GM18505 (cell line): ENCODE measurements around the gene CDKL1.

Experiments
- ATAC-seq: cut with Tn5 transposase; IDR thresholded peaks from one replicate; pipeline ENCODE4 v1.9.1; 2021; ENCODE audit not compliant: unreplicated experiment
- POLR2A ChIP-seq: IDR thresholded peaks from 4 replicates; pipeline ENCODE4 v1.6.1; 2011; ENCODE audit warnings: borderline replicate concordance; ENCODE audit not compliant: insufficient read depth, insufficient read length; ENCODE audit errors: extremely low read depth

CDKL1 gene

DNA sequence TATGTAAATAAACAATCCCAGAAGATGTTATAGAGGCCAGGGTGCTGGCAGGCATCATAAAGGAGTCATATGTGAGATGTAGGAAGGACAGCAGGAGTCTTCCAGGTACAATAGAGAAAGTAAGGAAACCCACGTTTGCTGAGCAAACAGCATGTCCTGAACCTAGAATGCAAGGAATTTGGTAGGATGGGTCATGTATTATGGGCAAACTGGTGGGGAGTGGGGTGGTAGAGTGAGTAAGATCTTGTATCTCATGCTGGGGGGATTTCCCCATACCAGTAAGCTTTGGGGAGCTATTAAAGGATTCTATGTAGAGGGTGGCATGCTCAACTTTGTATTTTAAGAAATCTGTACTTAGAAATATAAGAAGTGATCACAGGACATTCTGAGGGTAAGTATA, 41.0 kb downstream of the CDKL1 start:
- TF ChIP-seq POLR2A, result no peak
- ATAC-seq, result no peak

DNA sequence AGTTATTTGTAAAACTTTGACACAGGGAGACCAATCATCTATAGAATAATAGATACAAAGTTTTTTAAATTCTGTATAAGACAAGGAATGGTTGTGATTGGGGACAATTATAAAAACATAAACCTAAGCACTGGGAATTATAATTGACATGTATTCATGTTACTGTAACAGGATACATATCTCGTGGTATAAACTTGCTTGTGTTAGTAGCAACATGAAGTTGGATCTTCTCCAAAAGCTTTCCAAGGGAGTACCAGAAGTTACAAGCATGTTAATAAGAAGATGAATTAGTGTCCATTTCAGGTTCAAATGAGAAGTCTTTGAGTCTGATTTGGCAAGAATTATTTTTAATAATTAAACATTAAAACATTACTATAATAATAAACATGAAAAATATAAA, 42.2 kb downstream of the CDKL1 start:
- TF ChIP-seq POLR2A, result no peak
- ATAC-seq, result no peak

DNA sequence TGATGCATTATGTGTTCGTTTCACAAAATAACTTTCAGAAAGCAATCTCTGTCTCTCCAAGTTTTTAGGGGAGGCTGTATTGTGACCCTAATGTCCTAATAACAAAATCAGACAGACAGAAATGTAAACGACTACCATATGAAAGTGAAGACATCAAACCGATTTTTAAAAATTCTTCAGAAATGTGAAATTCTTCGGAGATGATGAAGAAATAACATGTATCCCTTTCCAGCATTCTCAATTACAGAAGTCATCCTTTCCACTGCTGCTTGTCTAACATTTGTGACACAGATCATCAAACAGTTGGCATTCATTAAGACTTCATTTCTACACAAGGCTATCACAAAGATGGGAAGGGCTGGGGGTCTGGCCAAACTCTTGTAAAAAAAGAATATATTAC, 43.6 kb downstream of the CDKL1 start:
- ATAC-seq, result no peak
- no peak for TF ChIP-seq POLR2A

DNA sequence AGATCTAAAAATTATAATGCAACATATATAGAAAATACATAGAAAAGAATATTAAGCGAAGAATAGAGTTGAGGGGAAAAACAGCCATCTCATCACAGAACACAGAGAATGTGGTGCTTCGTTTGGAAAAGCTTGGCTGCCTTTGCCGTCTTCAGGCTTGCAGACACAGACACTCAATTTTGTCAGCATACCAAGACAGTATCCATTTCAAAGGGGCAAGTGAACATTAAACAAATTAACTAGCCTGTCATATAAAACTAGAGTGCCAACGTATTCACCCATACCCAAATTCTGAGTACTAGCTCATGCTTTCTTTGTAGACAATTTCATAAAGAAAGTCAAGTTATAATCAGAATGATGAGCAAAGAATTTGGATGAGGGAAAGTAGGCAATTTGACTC, 44.1 kb downstream of the CDKL1 start:
- no peak for ATAC-seq
- TF ChIP-seq POLR2A, result no peak

DNA sequence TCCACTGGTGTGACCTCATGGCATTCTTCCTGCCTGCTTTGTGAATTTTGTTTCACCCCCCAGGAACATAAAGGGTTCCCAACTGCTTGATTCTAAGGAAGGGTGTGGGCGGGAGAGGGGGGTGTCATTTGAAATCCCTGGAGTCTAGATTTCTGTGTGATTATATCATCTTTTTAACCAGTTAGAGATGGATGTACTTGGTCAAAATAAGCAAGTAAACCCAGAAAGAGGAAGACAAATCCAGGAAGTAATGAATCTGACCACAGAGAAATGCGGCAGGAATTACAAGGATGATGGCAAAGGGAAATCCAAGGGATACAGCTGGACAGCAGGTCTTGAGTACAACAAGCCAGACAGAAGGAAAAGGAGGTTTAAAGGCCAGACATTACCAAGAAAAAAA, 45.7 kb downstream of the CDKL1 start:
- no peak for TF ChIP-seq POLR2A
- no peak for ATAC-seq

DNA sequence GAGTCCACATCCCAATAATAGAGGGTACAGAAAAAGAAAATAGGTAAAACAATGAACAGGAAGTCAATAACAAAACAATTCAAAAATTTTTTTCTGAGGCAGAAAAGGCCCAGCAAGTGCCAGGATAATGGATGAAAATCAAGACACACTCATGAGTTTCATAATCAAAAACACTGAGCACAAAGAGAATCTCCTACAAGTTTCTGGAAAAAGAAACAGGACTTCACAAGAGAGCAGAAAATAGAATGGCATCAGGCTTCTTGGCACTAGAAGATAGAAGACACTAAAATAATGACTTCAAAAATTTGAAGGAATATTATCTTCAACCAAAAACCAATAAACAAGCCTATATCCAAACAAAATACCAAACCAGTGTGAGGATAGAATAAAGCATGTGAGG, 47.7 kb downstream of the CDKL1 start:
- TF ChIP-seq POLR2A, result no peak
- ATAC-seq, result no peak

DNA sequence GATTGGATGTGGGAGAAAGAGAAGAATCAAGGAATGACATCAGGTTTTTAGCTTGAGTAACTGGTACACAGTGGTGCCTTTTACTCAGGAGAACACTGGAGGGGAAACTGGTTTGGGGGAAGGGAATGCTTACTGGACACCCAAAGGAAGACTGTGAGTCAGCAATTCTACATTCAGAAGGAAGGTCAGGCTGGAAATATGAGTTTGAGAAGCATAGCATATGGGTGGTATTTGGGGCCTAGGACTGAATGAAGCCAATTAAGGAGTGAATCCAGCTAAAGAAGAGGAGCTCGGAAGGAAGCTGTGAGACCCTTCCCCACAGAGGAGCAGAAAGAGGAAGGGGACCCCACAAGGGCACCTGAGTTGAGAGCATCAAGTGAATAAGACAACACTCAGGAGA, 49.2 kb downstream of the CDKL1 start:
- no peak for TF ChIP-seq POLR2A
- ATAC-seq, result no peak

DNA sequence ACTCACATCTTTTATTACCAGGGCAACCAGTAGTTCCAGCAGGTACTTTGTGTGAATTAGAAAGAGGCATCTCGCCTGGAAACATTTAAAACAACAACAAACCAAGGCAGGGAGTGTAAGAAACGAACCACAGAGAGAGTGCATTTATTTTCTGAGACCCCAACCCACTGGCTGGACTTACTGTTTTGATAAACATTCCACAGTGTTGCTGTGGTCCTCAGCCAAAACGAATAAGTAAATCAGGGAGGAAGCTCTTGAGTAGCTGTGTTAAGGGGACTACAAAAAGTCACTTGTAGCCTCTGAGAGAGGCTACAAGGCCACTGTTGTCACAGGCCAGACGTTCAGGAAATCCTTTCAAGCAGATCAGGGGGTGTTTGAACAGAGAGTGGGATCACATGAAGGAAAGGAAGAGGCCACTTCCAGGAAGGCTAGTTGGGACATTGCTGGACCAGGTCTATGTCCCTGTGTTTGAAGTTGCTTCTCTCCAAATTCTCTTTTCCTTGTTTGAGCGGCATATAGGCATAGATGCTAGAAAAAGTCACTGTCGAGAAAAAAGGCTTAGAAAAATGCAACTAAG, 50.7 kb downstream of the CDKL1 start:
- ATAC-seq, result no peak
- no peak for TF ChIP-seq POLR2A

DNA sequence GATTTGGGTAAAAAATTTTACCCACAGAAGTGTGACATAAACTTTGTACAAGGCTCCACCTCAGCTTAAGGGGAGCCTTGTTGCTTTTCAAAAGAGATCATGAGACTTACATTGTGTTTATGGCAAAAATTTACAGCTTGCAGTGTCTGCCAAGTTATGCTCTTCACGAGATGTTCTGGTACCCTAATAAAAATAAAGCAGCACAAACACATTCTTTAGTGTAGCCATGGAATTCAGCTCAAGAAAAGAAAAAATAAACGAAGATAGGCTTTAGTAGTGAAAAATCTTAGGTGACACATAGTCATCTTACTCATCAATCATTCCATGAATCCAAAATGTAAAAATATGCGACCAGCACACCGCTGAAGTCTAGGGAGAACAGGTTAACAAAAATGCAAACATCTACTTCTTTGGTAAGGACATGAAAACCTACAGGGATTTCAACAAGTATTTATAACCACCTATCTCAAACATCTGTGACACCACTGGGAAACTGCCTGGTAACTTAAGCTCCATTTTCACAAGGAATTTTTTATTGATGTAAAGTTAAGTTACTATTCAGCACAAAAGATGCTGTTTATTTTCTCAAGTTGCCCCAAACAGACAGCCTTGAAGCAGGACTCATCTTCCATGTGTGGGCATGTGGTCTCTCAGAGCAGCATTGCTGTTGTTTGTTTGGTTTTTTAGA, 51.7 kb downstream of the CDKL1 start:
- ATAC-seq, result no peak
- TF ChIP-seq POLR2A, result no peak

DNA sequence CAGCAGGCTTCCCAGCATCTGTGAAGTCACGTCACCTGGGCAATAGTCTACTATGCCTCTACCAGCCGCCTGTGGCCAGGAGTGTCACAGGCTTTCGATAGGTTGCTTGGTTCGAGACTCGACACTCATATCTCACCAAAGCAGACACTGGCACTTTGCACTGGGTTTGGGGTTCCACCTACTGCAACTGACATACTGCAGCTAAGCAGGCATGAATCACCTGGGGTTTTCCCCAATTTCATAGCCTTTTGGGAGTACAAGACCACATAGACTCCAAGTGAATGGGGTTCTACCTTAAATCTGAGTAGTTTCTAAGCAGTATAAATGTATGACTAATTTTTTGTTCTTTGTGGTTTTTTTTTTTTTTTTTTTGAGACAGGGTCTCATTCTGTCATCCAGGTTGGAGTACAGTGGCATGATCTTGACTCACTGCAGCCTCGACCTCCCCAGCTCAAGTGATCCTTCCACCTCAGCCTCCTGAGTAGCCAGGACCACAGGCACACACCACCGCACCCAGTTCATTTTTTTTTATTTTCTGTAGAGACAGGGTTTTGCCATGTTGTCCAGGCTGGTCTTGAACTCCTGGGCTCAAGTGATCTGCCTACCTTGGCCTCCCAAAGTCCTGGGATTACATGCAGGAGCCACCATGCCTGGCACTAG, 52.4 kb downstream of the CDKL1 start:
- peak; percentile 82 for ATAC-seq
- no peak for TF ChIP-seq POLR2A

DNA sequence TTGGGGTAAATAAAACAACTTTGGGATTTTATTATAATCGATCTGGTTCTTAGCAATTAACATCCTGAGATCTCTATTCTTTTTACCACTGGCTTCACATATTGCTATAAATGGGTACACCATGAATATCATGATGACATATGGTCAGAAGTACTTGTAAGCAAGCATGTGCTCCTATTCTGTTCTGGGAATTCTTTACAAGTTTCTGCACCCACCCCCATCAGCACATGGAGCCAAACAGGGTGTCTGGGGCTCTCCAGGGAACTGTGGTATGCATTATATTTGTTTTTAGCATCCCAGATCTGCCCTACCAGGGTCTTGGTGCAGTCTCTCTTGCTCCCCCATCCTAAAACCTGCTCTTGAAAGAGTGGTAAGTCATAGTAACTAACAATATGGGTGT, 53.2 kb downstream of the CDKL1 start:
- no peak for ATAC-seq
- no peak for TF ChIP-seq POLR2A

DNA sequence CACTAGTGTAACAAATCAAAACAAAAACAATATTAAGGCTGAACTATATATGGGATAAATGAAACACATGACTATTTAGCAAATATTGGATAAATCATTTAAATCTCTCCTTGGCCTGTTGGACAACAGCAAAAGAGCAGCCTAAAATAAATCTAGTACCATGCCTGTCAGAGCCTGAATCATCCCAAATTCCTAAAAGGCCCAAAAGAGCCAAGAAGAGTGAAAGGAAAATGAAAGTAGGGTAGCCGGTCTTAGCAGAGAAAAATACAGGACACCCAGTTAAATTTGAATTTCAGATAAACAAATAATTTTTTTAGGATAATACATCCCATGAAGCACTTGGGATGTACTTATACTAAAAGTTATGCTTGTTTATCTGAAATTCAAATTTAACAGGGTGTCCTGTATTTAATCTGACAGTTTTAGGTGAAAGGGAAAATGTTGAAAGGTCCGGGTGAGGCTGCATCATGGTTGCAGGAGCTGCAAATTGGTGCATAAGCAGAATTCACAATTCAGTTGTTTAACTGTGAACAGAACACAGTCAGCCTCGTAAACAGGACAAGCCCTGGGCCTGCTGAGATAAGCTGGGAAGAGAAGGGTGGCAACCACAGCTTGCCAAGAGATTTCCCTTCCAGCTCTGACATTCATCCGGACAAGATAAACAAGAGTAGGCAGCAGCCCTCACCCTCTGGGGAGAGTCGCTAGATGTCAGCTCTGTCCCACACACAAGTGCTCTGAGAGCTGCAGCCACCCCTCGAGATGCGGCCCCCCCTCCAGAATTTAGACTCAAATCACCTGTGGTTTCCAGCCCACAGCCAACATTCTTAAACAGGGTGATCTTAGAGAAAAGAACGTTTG, 54.2 kb downstream of the CDKL1 start:
- ATAC-seq, result peak; percentile 51
- no peak for TF ChIP-seq POLR2A

DNA sequence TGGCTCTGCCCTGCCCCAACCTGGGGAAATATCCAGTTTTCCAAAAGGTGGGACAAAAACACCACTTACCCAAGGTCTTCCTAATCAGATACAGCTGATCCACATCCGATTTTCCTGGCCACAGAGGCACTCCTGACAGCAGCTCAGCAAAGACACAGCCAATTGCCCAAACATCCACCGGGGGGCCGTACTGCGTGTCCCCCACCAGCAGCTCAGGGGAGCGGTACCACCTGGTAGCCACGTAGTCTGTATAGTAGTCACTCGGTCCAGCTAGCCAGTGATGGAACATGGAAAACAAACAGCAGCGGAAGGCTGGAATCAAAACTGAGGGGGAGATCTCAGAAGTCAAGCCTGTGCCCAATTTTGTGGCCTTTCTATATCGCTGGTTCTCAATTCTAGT, 55.7 kb downstream of the CDKL1 start:
- no peak for ATAC-seq
- no peak for TF ChIP-seq POLR2A
